Stimulated activated naive CD8-positive, alpha-beta T cell treated with anti-CD3 and anti-CD28 coated beads, Interleukin-15, amount 100 ng/mL, for 72 hours (primary cell): ENCODE measurements around the gene DNAAF8.
A peak's percentile ranks its signal among the peaks of the same experiment; 100 is the strongest.

ENCODE experiments used
- ATAC-seq: fragments of 150-1000 bp; cut with Tn5 transposase; 2 replicates; pipeline ENCODE4 v1.10.0; 2021; ENCODE audit warnings: mild to moderate bottlenecking, moderate library complexity
- DNase-seq, 2 donors: peaks; one replicate each; pipeline ENCODE4 v3.0.0; 2021 to 2022
- H3K27ac Mint-ChIP-seq, 2 donors: one replicate each; pipeline ENCODE4 v1.8.0; 2022; ENCODE audit warnings: mild to moderate bottlenecking in 2 of 2, mixed read lengths in 2 of 2, moderate library complexity in 2 of 2
- H3K27me3 Mint-ChIP-seq: one replicate; pipeline ENCODE4 v1.8.0; 2022; ENCODE audit warnings: mixed read lengths
- H3K4me1 Mint-ChIP-seq: one replicate; pipeline ENCODE4 v1.8.0; 2022; ENCODE audit warnings: mild to moderate bottlenecking, mixed read lengths
- H3K4me3 Mint-ChIP-seq, 2 donors: one replicate each; pipeline ENCODE4 v1.8.0; 2022; ENCODE audit warnings: mild to moderate bottlenecking in 2 of 2, mixed read lengths in 2 of 2, moderate library complexity in 1 of 2
- H3K9me3 Mint-ChIP-seq, 2 donors: one replicate each; pipeline ENCODE4 v1.8.0; 2022; ENCODE audit warnings: mixed read lengths in 2 of 2

Gene DNAAF8

GRCh38 chr16:4700997-4701743 lies 33.2 kb upstream of the DNAAF8 start:
- H3K27me3 Mint-ChIP-seq, result no peaks in the 10 kb centered on the region
- ATAC-seq (no peak), DNase-seq (no peak)
- no peak overlapping the region for H3K4me3 Mint-ChIP-seq
- no peaks in the 10 kb centered on the region for H3K9me3 Mint-ChIP-seq
- peaks cover 31% of the 10 kb centered on the region for H3K4me1 Mint-ChIP-seq
- no peak overlapping the region for H3K27ac Mint-ChIP-seq

GRCh38 chr16:4701791-4702465 lies 32.4 kb upstream of the DNAAF8 start:
- H3K4me1 Mint-ChIP-seq, result peaks cover 30% of the 10 kb centered on the region

GRCh38 chr16:4702466-4702808 lies 31.9 kb upstream of the DNAAF8 start:
- H3K4me1 Mint-ChIP-seq, result peaks cover 29% of the 10 kb centered on the region
- ATAC-seq, result no peak
- DNase-seq, result no peak
- H3K4me3 Mint-ChIP-seq, result no peak overlapping the region
- H3K9me3 Mint-ChIP-seq, result no peaks in the 10 kb centered on the region
- H3K27ac Mint-ChIP-seq, result no peak overlapping the region
- no peaks in the 10 kb centered on the region for H3K27me3 Mint-ChIP-seq

More at GRCh38 chr16:4701791-4702465, 32.4 kb upstream of the DNAAF8 start:
- Mint-ChIP-seq H3K4me3 (no peak overlapping the region), H3K27me3 (no peaks in the 10 kb centered on the region), H3K27ac (no peak overlapping the region), H3K9me3 (no peaks in the 10 kb centered on the region)
- ATAC-seq (no peak), DNase-seq (no peak)

- no peak for ATAC-seq
- no peak overlapping the region for H3K27ac Mint-ChIP-seq
- H3K4me3 Mint-ChIP-seq, result no peak overlapping the region
- H3K9me3 Mint-ChIP-seq, result no peaks in the 10 kb centered on the region
- no peak for DNase-seq
- peaks cover 29% of the 10 kb centered on the region for H3K4me1 Mint-ChIP-seq
- H3K27me3 Mint-ChIP-seq, result no peaks in the 10 kb centered on the region
These were observed 30.4 kb upstream of the DNAAF8 start for GRCh38 chr16:4703906-4704305.

GRCh38 chr16:4704491-4704890 lies 29.8 kb upstream of the DNAAF8 start:
- peaks cover 23% of the 10 kb centered on the region for H3K4me1 Mint-ChIP-seq
- no peaks in the 10 kb centered on the region for H3K27me3 Mint-ChIP-seq
- H3K27ac Mint-ChIP-seq, result peak overlapping the region in 1 of 2 donors; percentile 67
- H3K4me3 Mint-ChIP-seq, result no peak overlapping the region
- ATAC-seq, result no peak
- DNase-seq, result no peak
- H3K9me3 Mint-ChIP-seq, result no peaks in the 10 kb centered on the region

- DNase-seq (no peak), ATAC-seq (no peak)
- no peaks in the 10 kb centered on the region for H3K9me3 Mint-ChIP-seq
- H3K27me3 Mint-ChIP-seq, result no peaks in the 10 kb centered on the region
- H3K4me1 Mint-ChIP-seq, result peaks cover 19% of the 10 kb centered on the region
- H3K27ac Mint-ChIP-seq, result peak overlapping the region in 1 of 2 donors; percentile 67
- no peak overlapping the region for H3K4me3 Mint-ChIP-seq
These were observed 29.4 kb upstream of the DNAAF8 start for GRCh38 chr16:4704913-4705312.

- peaks cover 6% of the 10 kb centered on the region for H3K4me1 Mint-ChIP-seq
- no peak overlapping the region for H3K4me3 Mint-ChIP-seq
- ATAC-seq (no peak), DNase-seq (no peak)
- H3K27me3 Mint-ChIP-seq, result no peaks in the 10 kb centered on the region
- peak overlapping the region in 1 of 2 donors; percentile 83 for H3K27ac Mint-ChIP-seq
- no peaks in the 10 kb centered on the region for H3K9me3 Mint-ChIP-seq
These were observed 27.5 kb upstream of the DNAAF8 start for GRCh38 chr16:4706871-4707270.

GRCh38 chr16:4709481-4709880 lies 24.9 kb upstream of the DNAAF8 start:
- no peak overlapping the region for H3K27ac Mint-ChIP-seq

GRCh38 chr16:4713663-4714501 lies 20.5 kb upstream of the DNAAF8 start:
- no peak overlapping the region for H3K4me3 Mint-ChIP-seq
- no peaks in the 10 kb centered on the region for H3K4me1 Mint-ChIP-seq
- DNase-seq, result no peak
- ATAC-seq, result no peak
- no peaks in the 10 kb centered on the region for H3K27me3 Mint-ChIP-seq
- H3K9me3 Mint-ChIP-seq, result no peaks in the 10 kb centered on the region
- H3K27ac Mint-ChIP-seq, result peak overlapping the region in 1 of 2 donors; percentile 59

More at GRCh38 chr16:4709481-4709880, 24.9 kb upstream of the DNAAF8 start:
- no peak for ATAC-seq
- Mint-ChIP-seq H3K27me3 (no peaks in the 10 kb centered on the region), H3K9me3 (no peaks in the 10 kb centered on the region), H3K4me1 (peaks cover 6% of the 10 kb centered on the region), H3K4me3 (no peak overlapping the region)
- no peak for DNase-seq

GRCh38 chr16:4714996-4715395 lies 19.3 kb upstream of the DNAAF8 start:
- no peaks in the 10 kb centered on the region for H3K9me3 Mint-ChIP-seq
- no peaks in the 10 kb centered on the region for H3K4me1 Mint-ChIP-seq
- H3K27ac Mint-ChIP-seq, result no peak overlapping the region
- ATAC-seq (no peak), DNase-seq (no peak)
- H3K27me3 Mint-ChIP-seq, result no peaks in the 10 kb centered on the region
- H3K4me3 Mint-ChIP-seq, result no peak overlapping the region

GRCh38 chr16:4718466-4718865 lies 15.9 kb upstream of the DNAAF8 start:
- H3K27me3 Mint-ChIP-seq, result no peaks in the 10 kb centered on the region
- H3K27ac Mint-ChIP-seq, result no peak overlapping the region
- H3K4me3 Mint-ChIP-seq, result no peak overlapping the region
- ATAC-seq, result no peak
- DNase-seq, result no peak
- no peaks in the 10 kb centered on the region for H3K4me1 Mint-ChIP-seq
- H3K9me3 Mint-ChIP-seq, result no peaks in the 10 kb centered on the region

- DNase-seq (no peak), ATAC-seq (no peak)
- H3K27ac Mint-ChIP-seq, result no peak overlapping the region
- no peaks in the 10 kb centered on the region for H3K4me1 Mint-ChIP-seq
- H3K4me3 Mint-ChIP-seq, result no peak overlapping the region
- no peaks in the 10 kb centered on the region for H3K9me3 Mint-ChIP-seq
- H3K27me3 Mint-ChIP-seq, result no peaks in the 10 kb centered on the region
These were observed 11.1 kb upstream of the DNAAF8 start for GRCh38 chr16:4723071-4723767.

GRCh38 chr16:4724661-4725270 lies 9.6 kb upstream of the DNAAF8 start:
- no peak overlapping the region for H3K4me3 Mint-ChIP-seq
- H3K27ac Mint-ChIP-seq, result no peak overlapping the region
- DNase-seq (no peak), ATAC-seq (no peak)
- no peaks in the 10 kb centered on the region for H3K9me3 Mint-ChIP-seq
- no peaks in the 10 kb centered on the region for H3K4me1 Mint-ChIP-seq
- no peaks in the 10 kb centered on the region for H3K27me3 Mint-ChIP-seq

- no peaks in the 10 kb centered on the region for H3K4me1 Mint-ChIP-seq
- ATAC-seq (no peak), DNase-seq (no peak)
- peak overlapping the region in 1 of 2 donors; percentile 68 for H3K27ac Mint-ChIP-seq
- H3K9me3 Mint-ChIP-seq, result no peaks in the 10 kb centered on the region
- H3K27me3 Mint-ChIP-seq, result no peaks in the 10 kb centered on the region
- no peak overlapping the region for H3K4me3 Mint-ChIP-seq
These were observed 7.7 kb upstream of the DNAAF8 start for GRCh38 chr16:4726616-4727015.

GRCh38 chr16:4728676-4729075 lies 5.7 kb upstream of the DNAAF8 start:
- Mint-ChIP-seq H3K27me3 (no peaks in the 10 kb centered on the region), H3K9me3 (no peaks in the 10 kb centered on the region), H3K4me3 (no peak overlapping the region), H3K4me1 (peaks cover 12% of the 10 kb centered on the region), H3K27ac (peak overlapping the region in 1 of 2 donors; percentile 17)
- no peak for ATAC-seq
- no peak for DNase-seq
